GM18907 (cell line): ENCODE results near the gene CA12.
A peak's percentile ranks its signal among the peaks of the same experiment; 100 is the strongest.

Experiments
- ATAC-seq: cut with Tn5 transposase; IDR thresholded peaks from one replicate; pipeline ENCODE4 v1.9.1; 2021; ENCODE audit warnings: mild to moderate bottlenecking, moderate library complexity; ENCODE audit not compliant: unreplicated experiment

CA12 gene

DNA sequence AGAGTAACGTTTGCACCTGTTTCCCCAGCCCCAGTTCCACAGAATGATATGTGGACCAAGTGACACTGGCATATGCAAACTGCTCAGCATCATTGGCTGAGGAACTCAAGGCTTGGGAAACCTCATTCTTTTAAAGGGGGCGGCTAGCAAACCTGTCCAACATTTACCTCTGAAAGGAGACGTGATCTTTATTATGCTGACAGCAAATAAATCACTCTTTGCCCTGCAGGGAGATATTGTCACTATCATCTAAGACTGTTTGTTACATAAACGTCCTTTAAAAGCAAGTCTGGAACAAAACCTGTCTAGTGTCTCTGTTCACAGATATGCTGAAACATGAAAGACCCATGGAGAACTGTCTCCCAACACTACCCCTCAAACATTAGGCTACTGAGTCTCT is 21.5 kb downstream of the CA12 start:
- ATAC-seq, result no peak

GRCh38 chr15:63358241-63359029 is 23.2 kb downstream of the CA12 start:
- no peak for ATAC-seq

GRCh38 chr15:63357731-63358130 is 23.9 kb downstream of the CA12 start:
- no peak for ATAC-seq

DNA sequence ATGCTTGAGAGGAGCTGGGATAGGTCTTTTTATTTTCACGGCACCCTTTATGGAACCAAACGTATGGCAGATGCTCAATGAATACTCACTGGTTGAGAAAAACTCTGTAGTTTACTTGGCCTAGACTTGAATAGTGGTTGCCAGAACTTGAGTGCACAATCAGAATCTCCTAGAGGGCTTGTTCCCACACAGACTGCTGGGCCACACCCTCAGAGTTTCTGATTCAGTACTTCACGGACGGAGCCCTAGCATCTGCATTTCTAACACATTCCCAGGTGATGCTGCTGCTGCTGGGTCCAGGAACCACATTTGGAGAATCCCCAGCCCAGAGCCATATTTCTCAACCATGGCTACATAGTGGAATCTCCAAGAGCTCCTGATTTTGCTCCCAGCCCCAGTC is 24.6 kb downstream of the CA12 start:
- no peak for ATAC-seq

GRCh38 chr15:63354821-63355650 is 26.6 kb downstream of the CA12 start:
- no peak for ATAC-seq

GRCh38 chr15:63353887-63354286 is 27.8 kb downstream of the CA12 start:
- no peak for ATAC-seq

DNA sequence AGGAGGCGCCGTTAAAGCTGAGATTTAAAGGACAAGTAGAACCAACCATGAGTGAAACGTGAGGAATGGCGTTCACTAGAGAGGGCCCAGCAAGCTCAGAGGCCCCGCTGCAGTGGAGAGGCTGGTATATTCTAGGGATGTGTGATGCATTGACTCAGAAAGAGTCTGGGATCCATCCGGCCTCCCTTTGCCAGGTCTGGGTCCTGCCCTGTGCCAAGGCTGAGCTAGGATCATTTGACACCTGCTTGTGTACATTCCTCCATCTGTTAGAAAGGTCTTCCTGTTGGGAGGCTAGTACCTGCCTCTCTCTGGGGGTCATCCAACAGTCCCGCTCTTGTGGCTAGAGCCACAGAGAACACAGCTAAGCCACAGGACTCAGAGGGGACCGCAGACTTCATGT is 28.4 kb downstream of the CA12 start:
- ATAC-seq, result no peak

- no peak for ATAC-seq
Observed at GRCh38 chr15:63352808-63353207, 28.8 kb downstream of the CA12 start.

- ATAC-seq, result no peak
Observed at GRCh38 chr15:63351170-63351569, 30.5 kb downstream of the CA12 start.

GRCh38 chr15:63350178-63350621 is 31.4 kb downstream of the CA12 start:
- no peak for ATAC-seq

- ATAC-seq, result no peak
Observed at GRCh38 chr15:63349621-63350020, 32.0 kb downstream of the CA12 start.

DNA sequence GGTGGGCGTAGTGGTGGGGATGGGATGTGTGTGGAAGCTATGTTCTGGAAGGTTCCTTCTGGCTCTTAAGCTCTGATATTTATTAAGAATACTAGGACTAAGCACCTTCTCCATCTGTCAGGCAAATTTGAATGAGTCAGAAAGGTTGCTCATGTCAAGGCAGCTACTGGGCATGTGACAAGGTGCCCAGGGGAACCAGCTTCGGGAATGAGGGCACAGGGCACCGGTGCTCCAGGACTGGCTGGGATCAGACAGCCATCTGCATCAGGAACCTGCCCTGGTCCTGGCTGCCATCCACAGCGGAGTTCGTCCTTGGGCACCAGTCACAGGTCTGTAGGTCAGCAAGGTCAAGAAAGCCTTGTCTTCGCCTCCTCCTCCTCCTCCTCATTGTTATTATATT is 32.5 kb downstream of the CA12 start:
- ATAC-seq, result no peak

- no peak for ATAC-seq
Observed at GRCh38 chr15:63348392-63348791, 33.3 kb downstream of the CA12 start.

DNA sequence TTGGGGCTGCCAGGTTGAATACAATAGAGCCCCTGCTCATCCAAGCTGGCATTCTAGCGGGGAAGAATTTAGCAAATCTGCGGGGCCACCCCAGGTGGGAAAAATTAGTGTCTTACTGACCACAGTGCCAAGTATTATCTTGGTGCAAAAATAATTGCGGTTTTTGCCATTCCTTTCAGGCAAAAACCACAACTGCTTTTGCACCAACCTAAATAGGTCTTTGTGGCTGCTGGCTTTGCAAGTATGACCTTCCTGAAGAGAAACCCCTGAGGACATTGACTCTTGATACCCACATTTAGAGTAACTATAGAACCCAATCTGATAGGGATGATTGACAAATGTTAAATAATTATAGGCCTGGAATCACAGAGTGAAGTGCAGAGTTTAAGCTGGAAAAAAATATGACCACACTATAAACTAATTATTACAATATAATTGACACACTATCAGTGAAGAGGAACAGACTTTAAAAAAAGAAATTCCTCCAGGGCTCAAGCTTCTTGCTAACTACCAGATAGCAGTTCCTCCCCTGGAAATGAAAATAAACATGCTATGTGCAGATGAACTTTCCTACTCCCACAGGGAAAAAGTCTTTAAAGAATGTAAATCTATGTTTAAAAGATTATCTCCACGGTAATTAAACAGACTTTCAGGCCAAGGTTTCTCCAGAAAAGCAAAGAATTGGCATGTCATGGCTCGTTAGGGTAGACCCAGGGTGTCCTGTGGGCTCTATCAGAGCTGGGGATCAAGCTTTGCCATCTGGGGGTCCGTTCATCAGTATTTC is 34.4 kb downstream of the CA12 start:
- no peak for ATAC-seq

DNA sequence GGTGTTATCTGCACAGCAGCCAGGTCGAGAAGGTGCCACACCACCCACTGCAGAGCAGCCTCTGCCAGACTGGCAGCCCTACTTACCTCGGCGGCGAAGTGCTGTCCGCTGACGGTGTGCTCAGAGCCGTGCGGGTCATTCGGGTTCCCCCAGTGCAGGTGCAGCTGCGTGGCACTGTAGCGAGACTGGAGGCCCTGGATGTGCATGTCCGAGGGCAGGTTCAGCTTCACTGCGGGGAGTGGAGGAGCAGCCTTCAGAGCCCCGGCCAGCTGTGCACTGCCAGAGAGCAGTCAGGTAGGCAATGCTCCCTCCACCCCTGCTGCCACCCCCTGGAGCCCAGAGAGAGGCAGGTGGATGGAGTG is 36.3 kb downstream of the CA12 start:
- no peak for ATAC-seq

DNA sequence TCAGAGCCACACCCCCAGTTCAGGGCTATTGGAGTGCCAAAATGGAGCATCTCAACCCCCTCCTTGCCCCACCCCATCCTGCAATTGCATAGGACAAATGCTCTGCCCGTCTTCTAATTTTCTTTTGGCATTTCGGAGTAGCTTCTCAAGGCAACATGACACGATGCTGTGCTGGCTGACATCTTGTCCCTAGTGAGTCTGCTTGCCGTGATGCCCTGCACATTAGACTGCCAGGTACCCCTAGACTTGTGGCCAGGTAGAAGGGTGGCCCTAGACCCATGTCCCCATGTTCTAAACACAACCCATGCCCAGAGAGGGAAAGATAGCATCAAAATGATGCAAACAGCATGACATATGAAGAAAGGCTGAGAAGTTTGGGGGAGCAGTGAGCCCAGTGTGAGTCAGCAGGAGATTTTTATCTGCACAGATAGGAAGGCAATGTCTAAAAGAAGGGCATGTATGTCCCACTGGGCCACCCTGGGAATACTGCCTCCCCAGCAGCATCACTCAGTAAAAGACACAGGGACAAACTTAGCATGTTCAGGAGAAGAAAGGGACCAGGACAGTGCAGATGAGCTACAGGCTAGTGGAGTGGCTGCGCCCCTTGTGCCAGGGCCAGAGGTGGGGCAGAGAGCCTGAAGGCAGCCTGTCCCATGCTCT is 36.8 kb downstream of the CA12 start:
- ATAC-seq, result no peak

- ATAC-seq, result peak; percentile 61
Observed at GRCh38 chr15:63342996-63343562, 38.6 kb downstream of the CA12 start.

GRCh38 chr15:63341898-63342297 is 39.7 kb downstream of the CA12 start:
- ATAC-seq, result no peak

GRCh38 chr15:63340878-63341277 is 40.8 kb downstream of the CA12 start:
- ATAC-seq, result no peak

- ATAC-seq, result no peak
Observed at GRCh38 chr15:63340353-63340752, 41.3 kb downstream of the CA12 start.

- ATAC-seq, result no peak
Observed at GRCh38 chr15:63339836-63340235, 41.8 kb downstream of the CA12 start.
